NAMALWA (cell line): Measurements from ENCODE around the gene TMEM115.
A peak's percentile ranks its signal among the peaks of the same experiment; 100 is the strongest.

ENCODE experiments used
- DNase-seq: peaks from one replicate; pipeline ENCODE4 v3.0.0-alpha.2; 2015; ENCODE audit warnings: low spot score

The TMEM115 gene

GRCh38 chr3:50375258-50375931 lies 16.1 kb upstream of the TMEM115 start:
- peak; percentile 15 for DNase-seq

GRCh38 chr3:50374363-50375257 lies 15.3 kb upstream of the TMEM115 start:
- DNase-seq: no peak

- no peak for DNase-seq
Measured at GRCh38 chr3:50373146-50374051, 14.1 kb upstream of the TMEM115 start.

- DNase-seq: peak; percentile 34
Measured at GRCh38 chr3:50372349-50372748, 13.0 kb upstream of the TMEM115 start.

- no peak for DNase-seq
Measured at GRCh38 chr3:50371133-50371685, 11.9 kb upstream of the TMEM115 start.

GRCh38 chr3:50370594-50370993 lies 11.3 kb upstream of the TMEM115 start:
- no peak for DNase-seq

- no peak for DNase-seq
Measured at GRCh38 chr3:50369012-50369670, 9.8 kb upstream of the TMEM115 start.

- DNase-seq: no peak
Measured at GRCh38 chr3:50365842-50366220, 6.5 kb upstream of the TMEM115 start.

GRCh38 chr3:50365080-50365841 lies 5.9 kb upstream of the TMEM115 start:
- peak; percentile 90 for DNase-seq

- no peak for DNase-seq
Measured at GRCh38 chr3:50364573-50365079, 5.3 kb upstream of the TMEM115 start.

- no peak for DNase-seq
Measured at GRCh38 chr3:50359760-50360110, 414 bp upstream of the TMEM115 start.

GRCh38 chr3:50358355-50358910 lies 888 bp downstream of the TMEM115 start:
- DNase-seq: no peak

GRCh38 chr3:50357481-50357880 lies 1.8 kb downstream of the TMEM115 start:
- DNase-seq: no peak

- no peak for DNase-seq
Measured at GRCh38 chr3:50356553-50356952, 2.8 kb downstream of the TMEM115 start.

- no peak for DNase-seq
Measured at GRCh38 chr3:50355829-50356552, 3.3 kb downstream of the TMEM115 start.

GRCh38 chr3:50354850-50355249 lies 4.5 kb downstream of the TMEM115 start:
- DNase-seq: no peak

- DNase-seq: no peak
Measured at GRCh38 chr3:50354186-50354764, 5.0 kb downstream of the TMEM115 start.

- DNase-seq: no peak
Measured at GRCh38 chr3:50353245-50354004, 5.9 kb downstream of the TMEM115 start.
